K562 (cell line): ENCODE measurements around the gene KRT16. TPM values are rescaled to one million over a fixed set of nuclear protein-coding genes. Genes with fewer than 3 reads are reported as not detected.

Experiments
- ATAC-seq: fragments of 200-7000 bp; cut with Tn5 transposase; 3 replicates; pipeline ENCODE4 v1.9.1; 2020; ENCODE audit warnings: moderate library complexity
- BruUV-seq: library from RNA; stranded (reverse); fragments of 400-500 nt; replicated peaks from 2 replicates; lab custom pipeline; 2021; lab: Mats Ljungman, UMichigan
- CTCF ChIA-PET: fragments of 300-600 bp; formaldehyde crosslinking; extraction: SDS; loops from one replicate; lab custom pipeline; 2021; ENCODE audit warnings: low intra/inter-chr PET ratio; lab: Yijun Ruan, JAX
- POLR2A ChIA-PET: fragments of 300-600, 350-650 bp; sonication (Branson Sonifier 250); formaldehyde crosslinking; extraction: SDS; loops from one replicate; lab custom pipeline; 2021; ENCODE audit warnings: antibody characterized with exemption, inconsistent platforms; lab: Yijun Ruan, JAX
- DNase-seq, 4 experiments: peaks; one replicate each; pipeline versions ENCODE4 v3.0.0 to v3.0.0-alpha.2; 2011 to 2018; ENCODE audit warnings: low spot score in 3 of 4, mixed read lengths in 3 of 4; ENCODE audit errors: extremely low read depth in 1 of 4
- FAIRE-seq: peaks from 2 replicates; lab custom pipeline; 2011; peaks lifted over from hg19 to GRCh38; lab: Jason Lieb, UNC
- H2AFZ ChIP-seq: 2 replicates; pipeline ENCODE4 v1.6.0; 2011; ENCODE audit warnings: low read depth, low read length, control low read depth, inconsistent platforms
- H3K27ac ChIP-seq: fragments of 200-600 bp; 3 replicates; pipeline ENCODE4 v1.8.0; 2011; ENCODE audit warnings: low read depth, mild to moderate bottlenecking, control low read depth, inconsistent platforms, low read length, moderate library complexity, mixed read lengths; ENCODE audit errors: extremely low read depth
- H3K27me3 ChIP-seq, 2 experiments: fragments of 300-600 bp in 1 of 2; 2 replicates in 1 of 2; 3 replicates in 1 of 2; pipeline versions ENCODE4 v1.6.0 to v1.8.0; 2011; ENCODE audit warnings: inconsistent platforms in 2 of 2, low read length in 2 of 2, mild to moderate bottlenecking in 1 of 2, mixed read lengths in 1 of 2, moderate library complexity in 1 of 2; ENCODE audit not compliant: control insufficient read depth in 2 of 2, insufficient read depth in 2 of 2
- H3K36me3 ChIP-seq: fragments of 300-600 bp; 3 replicates; pipeline ENCODE4 v1.8.0; 2011; ENCODE audit warnings: mild to moderate bottlenecking, low read length, inconsistent platforms; ENCODE audit not compliant: control insufficient read depth, insufficient read depth
- H3K4me1 ChIP-seq, 2 experiments: fragments of 200-600 bp in 1 of 2; replicated peaks in 1 of 2; 2 replicates in 1 of 2; 3 replicates in 1 of 2; pipeline versions ENCODE4 v1.5.1 to v1.8.0; 2011; ENCODE audit warnings: inconsistent platforms in 2 of 2, low read length in 2 of 2, mild to moderate bottlenecking in 1 of 2, mixed read lengths in 1 of 2, moderate library complexity in 1 of 2; ENCODE audit not compliant: control insufficient read depth in 2 of 2, insufficient read depth in 2 of 2
- H3K4me2 ChIP-seq: 2 replicates; pipeline ENCODE4 v1.6.1; 2011; ENCODE audit warnings: low read length, control low read depth, inconsistent platforms, mixed read lengths; ENCODE audit not compliant: insufficient read depth
- H3K4me3 ChIP-seq: fragments of 200-600 bp; sonication (generic), shearing (Covaris generic); 2 replicates; pipeline ENCODE4 v1.5.1; 2016; ENCODE audit warnings: control low read depth, inconsistent platforms
- H3K79me2 ChIP-seq: fragments of 200-600 bp; 3 replicates; pipeline ENCODE4 v1.8.0; 2011; ENCODE audit warnings: low read length, inconsistent platforms; ENCODE audit not compliant: control insufficient read depth, insufficient read depth
- H3K9ac ChIP-seq, 2 experiments: 2 replicates each; pipeline versions ENCODE4 v1.6.0 to v1.6.1; 2011; ENCODE audit warnings: low read depth in 2 of 2, low read length in 2 of 2, control low read depth in 1 of 2, inconsistent platforms in 1 of 2, mild to moderate bottlenecking in 1 of 2, mixed read lengths in 1 of 2; ENCODE audit not compliant: insufficient read depth in 1 of 2
- H3K9me1 ChIP-seq: one replicate; pipeline ENCODE4 v1.6.0; 2011; ENCODE audit warnings: inconsistent platforms, mild to moderate bottlenecking, low read length, moderate library complexity; ENCODE audit not compliant: control insufficient read depth, insufficient read depth
- H3K9me3 ChIP-seq: replicated peaks from 2 replicates; pipeline ENCODE4 v1.5.1; 2011; ENCODE audit warnings: low read depth, low read length, inconsistent platforms; ENCODE audit not compliant: control insufficient read depth, insufficient read depth
- H4K20me1 ChIP-seq: replicated peaks from 2 replicates; pipeline ENCODE4 v1.6.1; 2011; ENCODE audit warnings: low read length, inconsistent platforms, mixed read lengths; ENCODE audit not compliant: control insufficient read depth, insufficient read depth
- ATF7 ChIP-seq: fragments of 450-650 bp; IDR thresholded peaks from 2 replicates; pipeline ENCODE4 v1.7.1; 2014; ENCODE audit warnings: mild to moderate bottlenecking, moderate library complexity
- MCM2 ChIP-seq: fragments of 450-650 bp; IDR thresholded peaks from 2 replicates; pipeline ENCODE4 v1.6.1; 2017; ENCODE audit warnings: low read depth, mild to moderate bottlenecking
- MCM3 ChIP-seq: fragments of 450-650 bp; IDR thresholded peaks from 2 replicates; pipeline ENCODE4 v1.6.1; 2016
- OTX1 ChIP-seq: fragments of 450-650 bp; formaldehyde crosslinking; IDR thresholded peaks from 2 replicates; pipeline ENCODE4 v1.4.0; 2022; ENCODE audit warnings: mild to moderate bottlenecking
- ZNF263 ChIP-seq: sonication (generic); formaldehyde crosslinking; IDR thresholded peaks from 2 replicates; pipeline ENCODE4 v1.8.0; 2022; ENCODE audit warnings: mild to moderate bottlenecking, missing genetic modification reagents, borderline replicate concordance
- WGBS: fragments of 100-300 bp; shearing (Covaris generic); methylation state at CpG from one replicate; pipeline ENCODE4 v1.1.6; 2016; ENCODE audit warnings: low coverage, mixed read lengths; ENCODE audit not compliant: insufficient coverage; ENCODE audit errors: missing lambda C conversion rate; 5-methylcytosine and 5-hydroxymethylcytosine counted together
- in situ Hi-C: fragments of 300-500 bp; cut with MboI; formaldehyde crosslinking; loops from 4 replicates; pipeline ENCODE4 v1.15.0; 2018; ENCODE audit warnings: inconsistent platforms, mixed read lengths
- intact Hi-C: fragments of 100-400 bp; cut with micrococcal nuclease; formaldehyde crosslinking; loops from 2 replicates; pipeline ENCODE4 v1.14.2; 2022
- polyA plus RNA-seq, 8 experiments: library from polyadenylated mRNA; depleted of rRNA in 4 of 8; stranded (reverse) in 5 of 8; unstranded in 3 of 8; fragments of >200 nt; fragmentation: Nextera tagmentation in 2 of 8; fragmentation: Illumina TruSeq in 1 of 8; extraction: Ambion mirVana in 2 of 8; extraction: Trizol in 1 of 8; gene quantifications; 2 replicates each; pipeline versions ENCODE4 v1.2.1 to v1.2.3, GENCODE V29; 2011 to 2014; ENCODE audit warnings: inconsistent platforms in 1 of 8, missing spikeins in 1 of 8
- total RNA-seq, 7 experiments: library from RNA; depleted of rRNA in 6 of 7; stranded (reverse); fragments of >200 nt in 6 of 7; fragmentation: Illumina TruSeq in 2 of 7; extraction: Trizol in 2 of 7; gene quantifications; 2 replicates each; pipeline versions ENCODE4 v1.2.1 to v1.2.3, GENCODE V29; 2011 to 2021; ENCODE audit warnings: low replicate concordance in 1 of 7
- TF ChIP-seq, protein P1 (sequence below): sonication (generic); formaldehyde crosslinking; IDR thresholded peaks from 2 replicates; pipeline ENCODE4 v1.8.1; 2023; ENCODE audit warnings: mild to moderate bottlenecking, missing genetic modification reagents
- TF ChIP-seq, protein P2 (sequence below), 2 experiments: fragments of 450-650 bp in 1 of 2; sonication (generic) in 1 of 2; formaldehyde crosslinking in 1 of 2; IDR thresholded peaks in 1 of 2; conservative IDR thresholded peaks in 1 of 2; 2 replicates each; pipeline versions ENCODE4 v1.6.1 to v1.8.1; 2016 to 2023; ENCODE audit warnings: mild to moderate bottlenecking in 2 of 2, moderate library complexity in 2 of 2, inconsistent platforms in 1 of 2, missing genetic modification reagents in 1 of 2
- TF ChIP-seq, protein P3 (sequence below): fragments of 450-650 bp; IDR thresholded peaks from 2 replicates; pipeline ENCODE4 v1.6.1; 2016
- TF ChIP-seq, protein P4 (sequence below): fragments of 450-650 bp; conservative IDR thresholded peaks from 2 replicates; pipeline ENCODE4 v1.6.1; 2016; ENCODE audit warnings: missing genetic modification characterization, low read depth, mild to moderate bottlenecking, control low read depth, missing compliant biosample characterization

KRT16 gene
- total and polyA plus RNA-seq, 9 of the 15 experiments (the other 6 are each of a cell fraction or from before 2014, with no cell fraction given): 0.04 TPM; not detected in 8

DNA sequence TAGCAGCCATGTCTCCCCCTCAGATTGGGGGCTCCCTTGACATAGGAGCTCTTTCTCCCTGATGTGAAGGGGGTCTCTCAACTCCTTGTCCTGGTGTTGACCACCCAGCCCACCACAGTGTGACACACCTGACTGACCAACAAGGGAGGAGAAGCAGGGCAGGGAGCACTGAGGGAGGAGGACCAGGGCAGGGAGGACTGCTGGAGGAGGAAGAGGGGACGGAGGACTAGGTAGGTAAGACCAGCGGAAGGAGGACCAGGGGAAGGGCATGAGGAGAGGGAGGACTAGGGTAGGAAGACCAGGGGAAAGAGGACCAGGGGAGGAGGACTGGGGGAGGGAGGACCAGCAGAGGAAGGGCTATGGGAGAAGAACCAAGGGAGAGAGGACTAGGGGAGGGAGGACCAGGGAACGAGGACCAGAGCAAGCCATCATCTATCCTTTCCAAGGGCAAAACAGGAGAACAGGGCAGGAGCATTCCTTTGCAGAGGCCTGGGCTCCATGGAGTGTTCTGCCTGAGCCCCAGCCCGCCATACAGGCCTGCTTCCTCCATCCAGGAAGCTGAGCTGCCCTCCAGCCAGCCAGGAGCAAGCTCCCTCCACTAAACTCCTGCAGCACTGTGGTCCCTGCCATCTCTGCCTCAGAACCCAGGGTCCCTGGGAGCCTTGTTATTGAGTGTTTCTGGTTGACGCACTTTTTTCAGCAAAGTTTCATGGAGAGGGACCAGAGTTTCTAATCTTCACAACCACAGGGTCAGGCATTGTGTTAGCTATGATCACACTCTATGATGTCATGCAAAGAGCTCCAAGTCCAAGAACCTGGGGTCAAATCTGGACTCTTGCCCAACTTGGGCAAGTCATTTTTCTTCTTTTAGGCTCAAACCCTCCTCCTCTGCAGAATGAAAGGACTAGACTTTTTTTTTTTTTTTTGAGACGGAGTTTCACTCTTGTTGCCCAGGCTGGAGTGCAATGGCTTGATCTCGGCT, 27.2 kb upstream of the KRT16 start:
- BruUV-seq: no TSS peak
- in situ Hi-C loops: loop anchor here (5.0 kb wide), 1 partner anchor 87 kb away; no protein-coding TSS in a partner anchor
- H3K27me3 ChIP-seq: peaks cover 0 to 12% of the 10 kb centered on the region in 2 experiments; a peak in 2 of 5 replicates
- H3K4me1 ChIP-seq: peaks cover 0 to 14% of the 10 kb centered on the region in 2 experiments; a peak in 3 of 5 replicates
- no peaks in the 10 kb centered on the region for H3K9me1 ChIP-seq
- no peak for FAIRE-seq
- WGBS: 0% methylated on average over 4 of the region's 7 CpGs
- H3K9me3 ChIP-seq: no peaks in the 10 kb centered on the region
- no peak overlapping the region for H3K9ac ChIP-seq
- H3K27ac ChIP-seq: no peak overlapping the region
- DNase-seq: no peak
- H3K79me2 ChIP-seq: no peaks in the 10 kb centered on the region
- TF ChIP-seq, protein P1, sequence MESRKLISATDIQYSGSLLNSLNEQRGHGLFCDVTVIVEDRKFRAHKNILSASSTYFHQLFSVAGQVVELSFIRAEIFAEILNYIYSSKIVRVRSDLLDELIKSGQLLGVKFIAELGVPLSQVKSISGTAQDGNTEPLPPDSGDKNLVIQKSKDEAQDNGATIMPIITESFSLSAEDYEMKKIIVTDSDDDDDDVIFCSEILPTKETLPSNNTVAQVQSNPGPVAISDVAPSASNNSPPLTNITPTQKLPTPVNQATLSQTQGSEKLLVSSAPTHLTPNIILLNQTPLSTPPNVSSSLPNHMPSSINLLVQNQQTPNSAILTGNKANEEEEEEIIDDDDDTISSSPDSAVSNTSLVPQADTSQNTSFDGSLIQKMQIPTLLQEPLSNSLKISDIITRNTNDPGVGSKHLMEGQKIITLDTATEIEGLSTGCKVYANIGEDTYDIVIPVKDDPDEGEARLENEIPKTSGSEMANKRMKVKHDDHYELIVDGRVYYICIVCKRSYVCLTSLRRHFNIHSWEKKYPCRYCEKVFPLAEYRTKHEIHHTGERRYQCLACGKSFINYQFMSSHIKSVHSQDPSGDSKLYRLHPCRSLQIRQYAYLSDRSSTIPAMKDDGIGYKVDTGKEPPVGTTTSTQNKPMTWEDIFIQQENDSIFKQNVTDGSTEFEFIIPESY: no peak
- TF ChIP-seq ATF7: peak; percentile 30; the same call in 1 of the 2 replicates
- TF ChIP-seq, protein P2, sequence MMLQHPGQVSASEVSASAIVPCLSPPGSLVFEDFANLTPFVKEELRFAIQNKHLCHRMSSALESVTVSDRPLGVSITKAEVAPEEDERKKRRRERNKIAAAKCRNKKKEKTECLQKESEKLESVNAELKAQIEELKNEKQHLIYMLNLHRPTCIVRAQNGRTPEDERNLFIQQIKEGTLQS (IDR thresholded peaks at IDR 0.05): peak; percentile 37; the same call in 1 of the 2 replicates
- TF ChIP-seq, protein P2 (CRISPR knock-in tag; conservative IDR thresholded peaks at IDR 0.05): no peak
- TF ChIP-seq, protein P3, sequence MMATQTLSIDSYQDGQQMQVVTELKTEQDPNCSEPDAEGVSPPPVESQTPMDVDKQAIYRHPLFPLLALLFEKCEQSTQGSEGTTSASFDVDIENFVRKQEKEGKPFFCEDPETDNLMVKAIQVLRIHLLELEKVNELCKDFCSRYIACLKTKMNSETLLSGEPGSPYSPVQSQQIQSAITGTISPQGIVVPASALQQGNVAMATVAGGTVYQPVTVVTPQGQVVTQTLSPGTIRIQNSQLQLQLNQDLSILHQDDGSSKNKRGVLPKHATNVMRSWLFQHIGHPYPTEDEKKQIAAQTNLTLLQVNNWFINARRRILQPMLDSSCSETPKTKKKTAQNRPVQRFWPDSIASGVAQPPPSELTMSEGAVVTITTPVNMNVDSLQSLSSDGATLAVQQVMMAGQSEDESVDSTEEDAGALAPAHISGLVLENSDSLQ: 0 out of 2 replicates have a peak, but pooled peaks have one; percentile 19
- no peak for TF ChIP-seq MCM3
- TF ChIP-seq, protein P4, sequence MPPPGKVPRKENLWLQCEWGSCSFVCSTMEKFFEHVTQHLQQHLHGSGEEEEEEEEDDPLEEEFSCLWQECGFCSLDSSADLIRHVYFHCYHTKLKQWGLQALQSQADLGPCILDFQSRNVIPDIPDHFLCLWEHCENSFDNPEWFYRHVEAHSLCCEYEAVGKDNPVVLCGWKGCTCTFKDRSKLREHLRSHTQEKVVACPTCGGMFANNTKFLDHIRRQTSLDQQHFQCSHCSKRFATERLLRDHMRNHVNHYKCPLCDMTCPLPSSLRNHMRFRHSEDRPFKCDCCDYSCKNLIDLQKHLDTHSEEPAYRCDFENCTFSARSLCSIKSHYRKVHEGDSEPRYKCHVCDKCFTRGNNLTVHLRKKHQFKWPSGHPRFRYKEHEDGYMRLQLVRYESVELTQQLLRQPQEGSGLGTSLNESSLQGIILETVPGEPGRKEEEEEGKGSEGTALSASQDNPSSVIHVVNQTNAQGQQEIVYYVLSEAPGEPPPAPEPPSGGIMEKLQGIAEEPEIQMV: no peak
- 0 out of 2 replicates have a peak, but pooled peaks have one; percentile 4 for TF ChIP-seq OTX1 (CRISPR knock-in tag)
- TF ChIP-seq ZNF263 (CRISPR knock-in tag): peak; percentile 97
- TF ChIP-seq MCM2: peak; percentile 24; the same call in 1 of the 2 replicates
- no peak overlapping the region for H3K4me2 ChIP-seq
- CTCF ChIA-PET: no interaction called here
- POLR2A ChIA-PET: interaction anchor here (0.6 to 1.0 kb wide), 3 partner anchors 9 to 88 kb away, joined by 3 to 4 read pairs (median 4); no protein-coding TSS in a partner anchor
- H3K4me3 ChIP-seq: no peak overlapping the region
- no peaks in the 10 kb centered on the region for H4K20me1 ChIP-seq
- intact Hi-C loops: no loop called here
- no peak for ATAC-seq
- H3K36me3 ChIP-seq: no peaks in the 10 kb centered on the region
- no peak overlapping the region for H2AFZ ChIP-seq
